HG03575 (cell line): Measurements from ENCODE around the gene GNS.
"Not testable (repeated sequence)": the region's sequence is repeated elsewhere in the genome, so short reads cannot be mapped to it uniquely, and the experiment has no call there.

Source experiments
- ATAC-seq: cut with Tn5 transposase; IDR thresholded peaks from one replicate; pipeline ENCODE4 v1.9.1; 2021; ENCODE audit not compliant: unreplicated experiment, insufficient number of reproducible peaks, low FRiP score; ENCODE audit errors: extremely low read depth

Gene GNS

DNA sequence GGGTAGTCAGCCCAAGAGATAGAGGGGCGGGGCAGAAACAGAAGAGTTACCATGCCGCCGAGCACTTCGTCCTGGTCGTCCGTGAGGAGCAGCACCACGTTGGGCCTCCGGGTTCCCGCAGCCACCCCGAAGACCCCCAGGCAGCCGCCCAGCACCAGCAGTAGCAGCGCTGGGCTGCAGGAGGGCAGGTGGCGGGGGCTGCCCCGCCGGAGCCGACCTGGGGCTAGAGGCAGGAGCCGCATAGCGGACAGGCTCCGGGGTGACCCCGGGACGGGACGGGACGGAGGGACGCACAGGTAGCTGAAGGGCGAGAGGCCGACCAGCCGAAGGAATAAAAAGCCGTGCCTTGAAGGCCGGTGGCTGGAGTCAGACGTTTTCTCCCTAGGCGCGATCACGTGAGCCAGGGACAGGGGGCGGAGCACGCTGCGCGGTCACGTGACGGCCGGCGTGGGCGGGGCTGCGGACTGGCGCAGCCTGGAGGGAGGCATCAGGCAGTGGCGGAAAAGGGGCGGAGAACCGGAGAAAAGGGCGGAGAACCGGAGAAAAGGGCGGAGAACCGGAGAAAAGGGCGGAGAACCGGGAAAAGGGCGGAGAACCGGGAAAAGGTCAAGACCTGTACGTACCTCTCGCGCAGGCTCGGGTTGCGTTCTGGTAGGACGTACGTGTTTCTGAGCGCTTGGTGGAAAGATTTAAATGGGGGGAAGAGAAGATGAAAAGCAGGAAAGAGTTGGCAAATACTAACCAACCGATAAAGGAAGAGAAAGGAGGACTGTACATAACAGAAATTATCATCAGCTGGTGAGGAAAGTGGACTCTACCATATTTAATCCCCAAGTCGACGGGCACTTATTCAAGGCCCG lies at the start of gene GNS:
Gene GNS (minus strand): TSS at position 372 of the 860 bp plus-strand sequence. CDS start 130 bp downstream, at position 242.
- ATAC-seq: no peak

DNA sequence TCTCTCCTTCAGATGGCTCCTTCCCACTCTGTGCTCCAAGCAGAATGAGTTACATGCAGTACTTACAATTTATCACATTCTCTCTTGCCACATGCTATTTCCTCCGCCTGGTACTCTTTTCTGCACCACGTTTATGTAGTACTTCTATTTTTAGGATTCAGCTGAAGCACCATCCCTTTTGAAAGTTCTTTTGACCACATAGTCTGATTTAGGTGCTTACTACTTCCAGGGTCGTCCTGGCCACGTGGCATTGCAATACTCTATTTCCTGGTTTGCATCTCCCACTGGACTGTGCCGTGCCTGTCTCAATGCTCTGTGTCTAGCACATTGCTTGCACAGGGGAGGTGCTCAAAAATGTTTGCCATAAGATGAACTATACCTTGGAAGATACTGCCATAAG lies 48.9 kb upstream of the GNS start:
- no peak for ATAC-seq

DNA sequence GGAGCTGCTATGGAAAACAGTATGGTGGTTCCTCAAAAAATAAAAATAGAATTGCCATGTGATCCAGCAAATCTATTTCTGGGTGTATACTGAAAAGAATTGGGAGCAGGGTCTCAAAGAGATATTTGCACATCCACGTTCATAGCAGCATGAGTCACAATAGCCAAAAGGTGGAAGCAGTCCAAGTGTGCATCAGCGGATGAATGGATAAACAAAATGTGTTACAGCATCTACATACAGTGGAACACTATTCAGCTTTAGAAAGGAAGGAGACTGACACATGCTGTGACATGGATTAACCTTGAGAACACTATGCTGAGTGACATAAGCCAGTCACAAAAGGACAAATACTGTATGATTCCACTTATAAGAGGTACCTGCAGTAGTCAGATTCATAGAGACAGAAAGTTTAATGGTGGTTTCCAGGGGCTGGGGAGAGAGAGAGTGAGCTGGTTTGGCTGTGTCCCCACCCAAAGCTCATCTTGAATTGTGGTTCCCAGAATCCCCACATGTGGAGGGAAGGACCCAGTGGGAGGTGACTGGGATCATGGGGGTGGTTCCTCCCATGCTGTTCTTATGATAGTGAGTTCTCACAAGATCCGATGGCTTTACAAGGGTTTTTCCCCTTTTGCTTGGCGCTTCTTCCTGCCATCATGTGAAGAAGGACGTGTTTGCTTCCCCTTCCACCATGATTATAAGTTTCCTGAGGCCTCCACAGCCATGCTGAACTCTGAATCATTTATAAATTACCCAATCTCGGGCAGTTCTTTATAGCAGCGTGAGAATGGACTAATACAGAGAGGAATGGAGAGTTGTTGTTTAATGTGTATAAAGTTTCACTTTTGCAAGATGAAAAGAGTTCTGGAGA lies 47.6 kb upstream of the GNS start:
- no peak for ATAC-seq

DNA sequence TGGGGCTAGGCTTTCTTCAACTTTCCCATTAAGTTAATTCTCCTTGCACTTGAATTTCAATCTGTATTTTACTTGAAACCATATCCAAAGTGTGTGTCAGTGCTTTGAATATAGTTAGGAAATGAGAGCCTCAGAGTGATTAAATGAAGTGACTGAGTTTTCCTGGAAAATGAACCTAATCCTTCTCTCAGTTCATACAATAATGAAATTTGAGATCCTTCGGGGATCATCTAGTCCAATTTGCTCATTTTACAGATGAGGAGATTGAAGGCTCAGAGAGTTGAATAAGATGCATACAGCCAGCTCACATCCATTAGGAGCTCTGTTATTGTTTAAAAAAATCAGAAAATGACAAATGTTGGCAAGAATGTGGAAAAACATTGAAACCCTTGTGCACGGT lies 47.0 kb upstream of the GNS start:
- ATAC-seq: no peak

DNA sequence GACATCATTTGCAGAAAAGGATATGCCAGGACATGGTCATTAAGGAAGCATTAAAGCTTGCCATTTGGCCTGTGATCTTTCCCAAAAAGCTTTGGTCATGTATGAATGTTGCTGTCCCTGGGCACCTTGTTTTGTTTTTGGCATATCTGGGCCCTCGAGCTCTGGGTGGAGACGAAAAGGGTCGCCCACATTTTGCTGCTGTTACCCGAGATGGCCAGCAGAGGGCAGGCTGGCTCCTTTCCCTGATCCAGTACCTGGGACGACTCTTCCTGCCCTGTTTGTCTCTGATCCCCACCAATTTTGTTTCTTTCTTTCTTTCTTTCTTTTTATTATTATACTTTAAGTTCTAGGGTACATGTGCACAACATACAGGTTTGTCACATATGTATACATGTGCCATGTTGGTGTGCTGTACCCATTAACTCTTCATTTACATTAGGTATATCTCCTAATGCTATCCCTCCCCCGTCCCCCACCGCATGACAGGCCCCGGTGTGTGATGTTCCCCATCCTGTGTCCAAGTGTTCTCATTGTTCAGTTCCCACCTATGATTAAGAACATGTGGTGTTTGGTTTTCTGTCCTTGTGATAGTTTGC lies 43.1 kb upstream of the GNS start:
- not testable (repeated sequence) for ATAC-seq

DNA sequence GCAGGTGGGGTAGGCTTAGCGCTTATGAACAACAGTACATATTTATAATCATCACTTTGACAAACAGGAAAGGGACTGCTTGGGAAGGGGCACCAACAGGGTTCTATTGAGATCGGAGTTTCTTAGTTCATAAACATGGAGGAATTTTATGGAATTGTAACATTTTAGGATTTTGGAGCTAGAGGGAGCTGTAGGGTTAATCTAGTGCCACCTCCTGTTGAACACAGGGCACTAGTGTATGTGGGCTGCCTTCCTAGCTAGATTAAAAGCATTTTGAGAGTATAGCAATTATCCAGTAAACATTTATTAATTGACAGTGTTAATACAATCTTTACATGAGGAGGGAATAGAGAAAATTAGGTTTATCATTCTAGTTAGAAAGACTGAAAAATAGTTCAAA lies 42.2 kb upstream of the GNS start:
- no peak for ATAC-seq

DNA sequence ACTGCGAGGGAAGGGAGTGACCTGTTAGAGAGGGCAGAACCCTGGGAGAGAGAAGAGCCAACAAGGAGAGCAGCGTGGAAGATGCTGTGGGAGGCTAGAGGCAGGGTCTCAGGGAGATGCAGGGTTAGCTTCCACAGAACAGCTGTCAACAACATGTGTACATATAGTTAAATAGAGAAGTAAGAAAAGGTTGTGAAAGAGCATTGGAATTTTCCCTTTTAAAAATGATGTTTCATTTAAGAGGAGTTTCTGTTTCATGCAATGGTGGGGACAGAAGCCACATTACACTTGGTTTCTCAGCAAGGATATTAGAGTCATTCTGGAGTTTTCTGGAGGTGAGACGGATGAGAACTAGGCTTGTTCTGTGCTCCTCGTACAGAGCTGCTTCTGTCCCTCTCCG lies 41.4 kb upstream of the GNS start:
- ATAC-seq: no peak

DNA sequence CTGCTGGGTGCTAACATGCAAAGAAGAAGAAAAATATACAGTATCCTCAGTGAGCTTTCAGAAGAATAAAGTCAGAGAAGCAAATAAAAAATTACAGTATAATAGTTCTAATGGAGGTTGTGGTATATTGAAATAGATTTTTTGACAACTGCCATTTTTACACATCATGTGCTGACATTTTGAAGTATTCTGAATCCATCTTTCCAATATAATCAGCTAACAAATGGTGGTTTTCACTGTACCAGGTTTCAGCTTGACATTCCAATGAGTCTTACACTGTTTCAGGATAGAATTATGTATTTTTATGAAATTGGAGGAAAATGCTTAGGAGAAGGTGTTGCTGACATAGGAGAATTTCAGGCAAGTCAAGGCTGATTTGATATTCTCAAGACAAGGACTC lies 39.0 kb upstream of the GNS start:
- ATAC-seq: no peak

DNA sequence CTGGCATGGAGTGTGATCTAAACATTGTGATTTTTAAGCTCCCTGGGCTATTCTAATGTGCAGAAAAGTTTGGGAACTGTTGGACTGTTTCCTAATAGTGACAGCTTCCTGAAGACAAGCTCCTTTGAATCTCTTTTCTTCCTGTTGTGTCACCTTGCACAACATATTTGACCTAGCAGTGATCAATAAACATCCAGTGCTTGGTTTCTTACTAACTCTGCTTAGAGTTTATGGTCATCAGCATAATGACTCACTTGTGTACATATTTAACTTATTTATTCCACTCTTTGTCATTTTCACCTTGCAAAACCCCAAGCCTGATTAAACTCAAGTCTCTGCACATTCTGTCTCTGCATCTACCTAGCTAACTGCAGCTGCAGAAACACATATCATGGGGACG lies 38.0 kb upstream of the GNS start:
- ATAC-seq: no peak

DNA sequence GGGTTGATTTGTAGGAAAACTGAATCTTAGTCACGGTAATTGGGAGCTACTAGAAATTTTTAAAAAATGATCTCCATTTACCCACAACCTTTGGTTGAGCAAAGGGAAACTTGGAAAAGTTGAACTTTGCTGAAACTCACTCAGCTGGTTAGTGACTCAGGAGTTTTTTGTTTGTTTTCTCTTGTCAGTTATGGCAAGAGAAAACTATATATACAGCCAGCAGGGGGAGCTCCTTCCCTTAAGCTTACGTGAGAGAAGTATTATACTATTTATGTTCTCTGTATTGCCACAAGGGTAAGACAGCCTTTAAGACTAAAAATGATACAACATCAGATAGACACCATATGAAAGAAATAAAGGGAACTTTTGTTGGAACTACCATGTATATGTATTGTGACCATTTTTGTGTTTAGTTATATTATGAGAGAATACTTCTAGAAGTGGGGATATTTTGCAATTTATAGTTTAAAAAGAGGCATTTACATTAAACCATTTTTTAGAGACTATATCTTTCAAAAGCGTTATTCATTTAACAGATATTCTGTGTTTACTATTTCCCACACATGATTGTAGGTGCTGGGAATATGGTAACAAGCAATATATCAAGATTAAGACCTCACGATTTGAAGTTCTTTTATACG lies 37.1 kb upstream of the GNS start:
- peak; percentile 42 for ATAC-seq

DNA sequence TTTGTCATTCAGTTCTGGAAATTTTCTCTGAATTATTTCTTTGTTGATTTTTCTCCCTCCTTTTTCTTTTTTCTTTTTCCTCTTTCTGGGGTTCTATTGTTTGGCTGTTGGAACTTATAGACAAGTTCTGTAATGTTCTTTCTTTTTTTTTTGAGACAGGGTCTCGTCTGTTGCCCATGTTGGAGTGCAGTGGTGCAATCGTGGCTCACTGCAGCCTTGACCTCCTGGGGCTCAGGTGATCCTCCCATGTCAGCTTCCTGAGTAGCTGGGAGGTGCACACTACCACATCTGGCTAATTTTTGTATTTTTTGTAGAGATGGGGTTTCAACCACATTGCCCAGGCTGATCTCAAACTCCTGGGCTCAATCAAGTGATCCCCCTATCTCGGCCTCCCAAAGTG lies 35.1 kb upstream of the GNS start:
- no peak for ATAC-seq

DNA sequence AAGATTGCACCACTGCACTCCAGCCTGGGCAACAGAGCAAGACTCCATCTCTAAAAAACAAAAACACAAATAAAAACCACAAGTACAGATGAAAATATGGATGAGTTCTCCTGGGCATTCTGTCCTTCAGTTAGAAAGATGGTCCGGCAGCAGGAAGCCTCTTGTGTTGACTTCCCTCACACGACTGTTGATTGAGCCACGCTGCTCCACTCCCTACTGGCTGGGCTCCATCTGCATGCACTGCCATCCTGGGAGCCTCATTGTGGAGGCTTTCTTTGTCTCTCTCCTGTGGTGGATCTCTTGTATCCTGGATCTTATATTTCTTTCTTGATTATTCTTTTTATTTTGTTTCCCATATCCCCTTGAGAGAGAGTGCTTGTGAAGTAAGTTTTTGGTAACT lies 34.4 kb upstream of the GNS start:
- ATAC-seq: no peak

DNA sequence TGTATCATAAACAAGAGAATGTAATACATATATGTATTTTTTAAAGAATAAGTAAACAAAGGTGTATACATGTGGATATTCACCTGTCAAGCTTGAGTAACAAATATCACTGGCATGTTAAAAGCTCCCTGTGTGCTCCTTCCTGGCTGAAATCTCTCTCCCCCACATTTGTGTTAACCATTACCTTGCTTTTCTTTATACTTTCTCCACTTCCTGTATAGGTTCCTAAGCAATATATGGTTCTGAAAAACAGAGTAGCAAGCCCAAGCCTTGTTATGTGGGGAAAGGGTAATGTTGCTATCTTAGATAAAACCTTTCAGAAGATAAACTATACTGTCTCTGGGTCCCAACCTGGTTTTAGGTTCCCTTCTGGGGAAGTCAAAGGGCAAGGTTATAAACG lies 32.9 kb upstream of the GNS start:
- ATAC-seq: no peak

DNA sequence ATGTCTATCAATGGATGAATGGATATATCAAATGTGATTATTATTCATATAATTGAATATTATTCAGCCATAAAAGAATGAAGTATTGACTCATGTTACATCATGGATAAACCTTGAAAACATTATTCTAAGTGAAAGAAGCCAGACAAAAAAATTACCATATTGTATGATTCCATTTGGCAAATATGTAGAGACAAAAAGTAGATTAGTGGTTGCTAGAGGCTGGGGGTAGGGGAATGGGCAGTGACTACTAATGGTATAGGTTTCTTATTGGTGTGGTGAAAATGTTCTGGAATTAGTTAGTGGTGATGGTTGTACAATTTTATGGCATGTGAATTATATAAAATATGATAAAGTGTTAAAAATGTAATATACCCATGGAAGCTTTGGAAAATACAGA lies 31.8 kb upstream of the GNS start:
- no peak for ATAC-seq

DNA sequence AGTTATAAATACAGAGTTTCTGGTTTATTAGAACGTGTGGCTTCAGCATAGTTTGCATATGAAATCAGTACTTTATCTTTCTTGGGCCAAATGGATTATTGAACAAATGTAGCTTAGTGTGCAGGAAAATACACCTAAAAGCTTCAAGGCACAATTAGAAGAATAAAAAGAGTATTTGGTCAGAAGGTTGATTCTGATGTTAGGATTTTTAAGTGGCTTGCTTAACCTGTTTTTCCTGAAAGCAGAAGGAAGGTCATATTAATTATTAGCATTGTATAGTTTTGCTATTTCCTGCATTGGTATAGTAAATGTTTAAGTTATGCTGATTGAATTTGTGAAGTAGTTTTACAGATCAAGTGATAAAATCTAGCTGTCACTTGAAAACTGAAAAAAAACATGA lies 31.0 kb upstream of the GNS start:
- ATAC-seq: no peak

DNA sequence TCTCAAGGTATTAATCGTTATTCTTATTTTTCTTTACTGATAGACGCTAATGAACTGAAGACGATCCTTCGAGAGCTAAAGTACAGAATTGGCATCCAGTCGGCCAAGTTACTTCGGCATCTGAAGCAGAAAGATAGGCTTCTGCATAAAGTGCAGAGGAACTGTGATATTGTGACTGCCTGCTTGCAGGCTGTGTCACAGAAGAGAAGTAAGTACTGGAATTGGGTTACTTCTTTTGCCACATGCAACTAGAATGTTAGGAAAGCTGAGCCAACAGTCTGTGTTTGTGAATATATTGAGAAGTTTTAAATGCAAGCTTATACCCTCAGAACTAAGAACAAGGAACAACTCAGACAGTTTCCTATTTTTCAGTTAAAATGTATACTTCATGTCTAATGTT lies 26.6 kb upstream of the GNS start:
- no peak for ATAC-seq

DNA sequence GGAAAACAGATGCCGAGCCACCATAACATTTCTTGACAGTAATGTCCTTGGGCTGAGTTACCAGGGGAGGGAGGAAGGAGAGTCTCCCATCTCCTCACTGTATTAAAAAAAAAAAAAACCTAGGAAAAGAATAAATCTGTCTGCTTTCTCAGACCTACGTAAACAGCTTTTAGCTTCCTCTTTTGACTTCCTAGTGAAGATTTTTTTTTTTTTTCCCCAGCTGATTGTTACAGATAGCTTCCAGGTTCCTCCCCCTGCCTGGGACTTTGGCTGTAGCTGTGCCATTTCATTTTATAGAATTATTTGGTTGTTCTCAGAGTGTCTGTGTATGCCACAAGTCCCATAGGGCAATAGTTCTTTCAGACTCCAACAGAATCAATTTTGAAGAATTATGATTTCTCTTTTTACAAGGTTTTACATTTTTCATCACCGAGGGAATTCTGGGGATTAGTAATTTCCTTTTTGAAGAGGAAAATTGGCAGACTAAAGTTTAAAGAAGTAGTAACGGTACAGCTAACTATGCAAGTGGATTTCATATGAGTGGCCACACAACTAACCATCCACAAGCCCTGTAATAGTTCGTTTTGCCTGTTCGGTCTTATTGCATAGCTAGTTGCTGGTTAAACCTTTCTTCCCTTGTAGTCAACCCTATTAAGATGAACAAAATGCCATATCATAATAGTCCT lies 23.1 kb upstream of the GNS start:
- ATAC-seq: no peak

DNA sequence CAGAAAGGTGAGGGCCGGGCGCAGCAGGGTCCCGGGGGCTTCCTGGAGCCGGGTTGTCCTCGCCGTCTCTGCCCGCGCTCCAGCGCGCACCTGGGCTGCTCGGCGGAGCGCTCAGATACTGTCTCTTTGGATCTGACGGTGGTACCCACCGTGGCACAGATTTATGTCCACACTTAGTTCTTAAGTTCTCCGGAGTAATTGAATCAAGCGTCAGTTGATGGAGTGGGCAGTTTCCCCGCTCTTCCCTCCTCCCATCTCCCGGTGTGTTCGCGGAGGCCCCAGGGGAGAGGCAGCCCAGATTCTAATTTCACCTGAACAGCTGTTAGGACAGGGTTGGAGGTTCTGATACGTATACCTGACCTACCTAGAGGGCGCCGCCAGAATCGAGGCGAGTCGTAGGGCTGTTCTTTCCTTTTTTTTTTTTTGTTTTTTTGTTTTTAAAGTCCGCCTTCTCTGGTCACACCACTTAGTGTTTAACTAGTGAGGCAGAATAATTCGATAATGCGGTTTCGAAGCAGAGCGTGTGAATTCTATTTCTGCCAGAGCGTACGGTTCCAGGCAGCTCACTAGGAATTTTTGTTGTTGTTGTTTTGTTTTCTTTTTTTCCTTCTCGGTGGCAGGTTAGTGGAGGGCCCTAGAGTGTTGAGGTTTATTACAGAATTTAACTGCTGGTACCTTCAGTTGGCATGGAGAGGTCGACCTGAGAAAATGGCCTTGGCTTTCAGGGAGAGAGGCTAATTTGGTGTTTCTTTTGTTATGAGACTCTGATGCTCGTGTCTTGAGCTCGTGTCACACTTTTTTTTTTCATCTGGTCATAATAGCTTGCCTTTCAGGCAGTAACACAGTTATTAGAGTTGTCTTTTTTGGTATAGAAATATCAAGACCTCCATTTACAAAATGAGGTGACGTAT lies 22.3 kb upstream of the GNS start:
- no peak for ATAC-seq
